ENCODE measurements around the gene PRRX2. TPM values are rescaled to one million over a fixed set of nuclear protein-coding genes. Genes with fewer than 3 reads are reported as not detected.

The PRRX2 gene
- total RNA-seq, 1 experiment from 2014 or later: 12.7 TPM

DNA sequence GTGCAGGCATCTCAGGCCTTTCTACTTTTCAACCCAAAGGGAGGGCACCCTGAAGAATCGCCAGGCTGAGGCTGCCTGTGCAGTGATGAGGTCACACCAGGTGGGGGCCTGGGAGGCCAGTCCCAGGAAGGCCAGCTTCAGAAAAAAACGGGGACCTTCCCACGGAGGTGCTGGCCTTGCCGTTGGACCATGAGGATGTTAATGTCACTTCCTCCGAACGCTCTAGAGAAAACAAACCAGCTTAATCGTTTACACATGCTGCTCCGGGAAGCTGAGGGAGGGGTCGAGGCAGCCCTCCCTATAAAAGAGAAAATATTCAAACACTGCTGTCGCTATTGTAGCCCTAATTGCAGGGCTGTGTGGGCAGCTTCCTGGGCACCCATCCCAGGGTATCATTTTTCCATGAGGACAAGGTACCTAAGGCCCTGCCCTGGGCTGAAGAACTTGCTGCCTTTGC lies 60.4 kb downstream of the PRRX2 start:
- Histone ChIP-seq H3K27ac (ENCODE audit: low read depth, low read length, poor library complexity, severe bottlenecking) (peak overlapping the region; percentile 63), H3K9me3 (ENCODE audit: low read depth, low read length, poor library complexity, severe bottlenecking) (no peaks in the 10 kb centered on the region), H3K4me3 (ENCODE audit: low read depth, low read length, poor library complexity, severe bottlenecking) (no peak overlapping the region), H3K4me1 (ENCODE audit: insufficient read depth, low read length, poor library complexity, severe bottlenecking) (peaks cover 21% of the 10 kb centered on the region), H3K27me3 (replicated peaks; ENCODE audit: insufficient read depth, low read depth, low read length, poor library complexity) (no peaks in the 10 kb centered on the region), H3K36me3 (ENCODE audit: insufficient read depth, low read length, poor library complexity, severe bottlenecking) (no peaks in the 10 kb centered on the region)
- ChIA-PET POLR2A (ENCODE audit: low non-redundant PET) (no interaction called here), CTCF (interaction anchor here (0.5 to 1.7 kb wide), 5 partner anchors 12 to 102 kb away, joined by 4 to 21 read pairs (median 8); no protein-coding TSS in a partner anchor)
- intact Hi-C loops (cut with micrococcal nuclease; ENCODE audit: unreplicated experiment): loop anchor here (5.0 kb wide), 1 partner anchor 84 kb away; the partner anchor contains the start of gene ASB6
- BruUV-seq (replicated peaks): no TSS peak
- no peak for TF ChIP-seq EZH2 (IDR thresholded peaks at IDR 0.05; ENCODE audit: borderline replicate concordance, low read depth, low read length, poor library complexity, severe bottlenecking)
- TF ChIP-seq, protein P1, sequence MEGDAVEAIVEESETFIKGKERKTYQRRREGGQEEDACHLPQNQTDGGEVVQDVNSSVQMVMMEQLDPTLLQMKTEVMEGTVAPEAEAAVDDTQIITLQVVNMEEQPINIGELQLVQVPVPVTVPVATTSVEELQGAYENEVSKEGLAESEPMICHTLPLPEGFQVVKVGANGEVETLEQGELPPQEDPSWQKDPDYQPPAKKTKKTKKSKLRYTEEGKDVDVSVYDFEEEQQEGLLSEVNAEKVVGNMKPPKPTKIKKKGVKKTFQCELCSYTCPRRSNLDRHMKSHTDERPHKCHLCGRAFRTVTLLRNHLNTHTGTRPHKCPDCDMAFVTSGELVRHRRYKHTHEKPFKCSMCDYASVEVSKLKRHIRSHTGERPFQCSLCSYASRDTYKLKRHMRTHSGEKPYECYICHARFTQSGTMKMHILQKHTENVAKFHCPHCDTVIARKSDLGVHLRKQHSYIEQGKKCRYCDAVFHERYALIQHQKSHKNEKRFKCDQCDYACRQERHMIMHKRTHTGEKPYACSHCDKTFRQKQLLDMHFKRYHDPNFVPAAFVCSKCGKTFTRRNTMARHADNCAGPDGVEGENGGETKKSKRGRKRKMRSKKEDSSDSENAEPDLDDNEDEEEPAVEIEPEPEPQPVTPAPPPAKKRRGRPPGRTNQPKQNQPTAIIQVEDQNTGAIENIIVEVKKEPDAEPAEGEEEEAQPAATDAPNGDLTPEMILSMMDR (conservative IDR thresholded peaks at IDR 0.05; ENCODE audit: low read depth, low read length): no peak
- peak; percentile 61 for DNase-seq (ENCODE audit: low spot score)

DNA sequence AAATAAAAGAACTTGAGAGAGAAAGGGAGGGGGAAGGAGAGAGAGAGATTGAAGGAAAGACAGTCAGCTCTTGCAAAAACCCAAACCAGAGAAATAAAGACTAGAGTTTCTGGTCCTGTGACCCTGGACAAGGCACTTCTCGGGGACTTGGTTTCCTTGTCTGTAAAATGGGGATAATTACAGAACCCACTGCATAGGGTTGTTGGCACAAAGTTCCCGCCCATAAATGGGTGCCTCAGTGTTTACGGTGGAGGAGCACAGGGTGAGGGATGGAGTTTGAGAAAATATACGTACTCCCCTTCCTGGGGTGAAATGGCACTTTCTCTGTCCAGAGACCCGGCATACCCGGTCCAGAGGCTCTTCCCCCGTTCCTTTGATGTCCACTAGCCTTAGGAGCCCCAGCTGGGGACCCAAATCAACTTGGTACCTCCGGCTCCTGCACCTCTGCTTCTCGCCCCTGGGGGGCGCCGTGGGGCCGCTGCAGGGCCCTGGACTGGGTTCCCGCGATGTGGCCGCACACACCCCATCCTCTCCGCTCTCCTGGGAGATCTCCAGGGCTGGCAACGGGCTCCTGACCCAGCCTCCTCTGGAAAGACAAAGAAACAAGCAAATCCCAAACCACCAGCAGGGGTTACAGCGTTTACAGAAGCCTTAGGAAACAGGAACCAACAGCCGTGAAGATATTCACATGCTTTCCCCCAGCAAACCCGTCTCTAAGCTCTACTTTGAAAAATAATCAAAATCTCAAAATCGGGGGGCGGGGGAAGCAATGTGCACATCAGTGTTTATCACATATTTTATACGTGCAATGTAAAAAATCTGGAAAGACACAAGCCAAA lies 61.1 kb downstream of the PRRX2 start:
- POLR2A ChIA-PET (ENCODE audit: low non-redundant PET): no interaction called here
- CTCF ChIA-PET: interaction anchor here (0.6 to 1.7 kb wide), 11 partner anchors 11 to 883 kb away, joined by 3 to 21 read pairs (median 7); partner anchors contain the start of gene C9orf50
- intact Hi-C loops (cut with micrococcal nuclease; ENCODE audit: unreplicated experiment): loop anchor here (5.0 kb wide), 1 partner anchor 84 kb away; the partner anchor contains the start of gene ASB6
- H3K4me1 ChIP-seq (ENCODE audit: insufficient read depth, low read length, poor library complexity, severe bottlenecking): peaks cover 21% of the 10 kb centered on the region
- H3K9me3 ChIP-seq (ENCODE audit: low read depth, low read length, poor library complexity, severe bottlenecking): no peaks in the 10 kb centered on the region
- no peaks in the 10 kb centered on the region for H3K27me3 ChIP-seq (replicated peaks; ENCODE audit: insufficient read depth, low read depth, low read length, poor library complexity)
- peak; percentile 95 for DNase-seq (ENCODE audit: low spot score)
- BruUV-seq (replicated peaks): no TSS peak
- no peaks in the 10 kb centered on the region for H3K36me3 ChIP-seq (ENCODE audit: insufficient read depth, low read length, poor library complexity, severe bottlenecking)
- H3K27ac ChIP-seq (ENCODE audit: low read depth, low read length, poor library complexity, severe bottlenecking): peak overlapping the region; percentile 63
- TF ChIP-seq, protein P1 (conservative IDR thresholded peaks at IDR 0.05; ENCODE audit: low read depth, low read length): peak; percentile 98
- no peak for TF ChIP-seq EZH2 (IDR thresholded peaks at IDR 0.05; ENCODE audit: borderline replicate concordance, low read depth, low read length, poor library complexity, severe bottlenecking)
- no peak overlapping the region for H3K4me3 ChIP-seq (ENCODE audit: low read depth, low read length, poor library complexity, severe bottlenecking)

DNA sequence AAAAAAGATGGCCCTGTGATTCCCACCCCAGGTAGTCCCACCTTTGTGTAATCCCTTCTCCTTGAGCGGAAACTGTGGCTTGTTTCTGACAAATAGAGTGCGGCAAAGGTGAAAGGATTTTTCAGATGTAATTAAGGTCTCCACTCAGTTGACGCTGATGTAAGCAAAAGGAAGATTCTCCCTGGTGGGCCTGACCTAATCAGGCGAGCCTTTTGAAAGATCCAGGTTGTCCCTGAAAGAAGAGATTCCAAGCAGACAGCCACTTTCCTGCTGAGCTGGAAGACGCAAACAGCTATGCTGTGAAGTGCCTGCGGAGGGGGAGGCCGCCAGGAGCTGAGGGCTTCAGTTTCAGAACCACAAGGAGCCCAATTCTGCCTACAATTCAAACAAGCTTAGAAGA lies 63.3 kb downstream of the PRRX2 start:
- Histone ChIP-seq H3K4me3 (ENCODE audit: low read depth, low read length, poor library complexity, severe bottlenecking) (no peak overlapping the region), H3K36me3 (ENCODE audit: insufficient read depth, low read length, poor library complexity, severe bottlenecking) (no peaks in the 10 kb centered on the region), H3K9me3 (ENCODE audit: low read depth, low read length, poor library complexity, severe bottlenecking) (no peaks in the 10 kb centered on the region), H3K27ac (ENCODE audit: low read depth, low read length, poor library complexity, severe bottlenecking) (no peak overlapping the region), H3K27me3 (replicated peaks; ENCODE audit: insufficient read depth, low read depth, low read length, poor library complexity) (no peaks in the 10 kb centered on the region), H3K4me1 (ENCODE audit: insufficient read depth, low read length, poor library complexity, severe bottlenecking) (peaks cover 21% of the 10 kb centered on the region)
- intact Hi-C loops (cut with micrococcal nuclease; ENCODE audit: unreplicated experiment): loop anchor here (5.0 kb wide), 1 partner anchor 86 kb away; the partner anchor contains the start of gene ASB6
- BruUV-seq (replicated peaks): no TSS peak
- DNase-seq (ENCODE audit: low spot score): no peak
- TF ChIP-seq, protein P1 (conservative IDR thresholded peaks at IDR 0.05; ENCODE audit: low read depth, low read length): no peak
- no peak for TF ChIP-seq EZH2 (IDR thresholded peaks at IDR 0.05; ENCODE audit: borderline replicate concordance, low read depth, low read length, poor library complexity, severe bottlenecking)
- POLR2A ChIA-PET (ENCODE audit: low non-redundant PET): interaction anchor here (0.5 kb wide), 1 partner anchor 56 kb away, joined by 16 read pairs; no protein-coding TSS in a partner anchor
- CTCF ChIA-PET: interaction anchor here (0.7 to 1.1 kb wide), 2 partner anchors 9 kb away, joined by 8 to 9 read pairs; no protein-coding TSS in a partner anchor
